Naive thymus-derived CD4-positive, alpha-beta T cell (primary cell): ENCODE data around the gene NCLN. TPM values are rescaled to one million over a fixed set of nuclear protein-coding genes. Genes with fewer than 3 reads are reported as not detected.

Experiments
- ATAC-seq: fragments of 150-1000 bp; cut with Tn5 transposase; 2 replicates; pipeline ENCODE4 v1.10.0; 2021; ENCODE audit warnings: mild to moderate bottlenecking, moderate library complexity
- CTCF ChIA-PET: fragments of 350-600 bp; sonication (Branson Sonifier 250); formaldehyde crosslinking; loops from one replicate; lab custom pipeline; 2021; ENCODE audit warnings: antibody characterized with exemption; lab: Charles Lee
- POLR2A ChIA-PET: fragments of 350-600 bp; sonication (Branson Sonifier 250); formaldehyde crosslinking; loops from one replicate; lab custom pipeline; 2021; ENCODE audit warnings: antibody characterized with exemption, inconsistent platforms; lab: Charles Lee
- DNase-seq, 9 donors: peaks; one replicate each; pipeline versions ENCODE4 v3.0.0 to v3.0.0-alpha.2; 2020 to 2022; ENCODE audit warnings: mixed read lengths in 1 of 9
- H3K27ac ChIP-seq: one replicate; pipeline ENCODE4 v1.7.0; 2013; ENCODE audit warnings: mild to moderate bottlenecking, low read depth, low read length, moderate library complexity
- H3K27me3 ChIP-seq, 2 donors: one replicate each; pipeline ENCODE4 v1.7.0; 2013; ENCODE audit warnings: low read length in 2 of 2, mild to moderate bottlenecking in 2 of 2, moderate library complexity in 2 of 2; ENCODE audit not compliant: control insufficient read depth in 2 of 2, insufficient read depth in 2 of 2
- H3K36me3 ChIP-seq, 3 experiments: 1 replicate in 2 of 3; 2 replicates in 1 of 3; pipeline ENCODE4 v1.7.0; 2013; ENCODE audit warnings: low read length in 3 of 3, mild to moderate bottlenecking in 3 of 3, moderate library complexity in 1 of 3; ENCODE audit not compliant: insufficient read depth in 3 of 3, control insufficient read depth in 2 of 3
- H3K4me1 ChIP-seq, 2 donors: one replicate each; pipeline ENCODE4 v1.7.0; 2013; ENCODE audit warnings: low read length in 2 of 2, mild to moderate bottlenecking in 2 of 2, moderate library complexity in 1 of 2; ENCODE audit not compliant: control insufficient read depth in 2 of 2, insufficient read depth in 2 of 2
- H3K4me3 ChIP-seq: 2 replicates; pipeline ENCODE4 v1.7.0; 2013; ENCODE audit warnings: mild to moderate bottlenecking, low read length
- H3K9me3 ChIP-seq, 3 experiments: 1 replicate in 2 of 3; 2 replicates in 1 of 3; pipeline ENCODE4 v1.7.0; 2013; ENCODE audit warnings: low read length in 3 of 3; ENCODE audit not compliant: control insufficient read depth in 2 of 3
- H3K27ac Mint-ChIP-seq, 9 donors: one replicate each; pipeline ENCODE4 v1.8.0; 2020 to 2022; ENCODE audit warnings: mixed read lengths in 9 of 9, mild to moderate bottlenecking in 8 of 9, moderate library complexity in 5 of 9, inconsistent platforms in 2 of 9
- H3K27me3 Mint-ChIP-seq, 5 donors: one replicate each; pipeline ENCODE4 v1.8.0; 2021 to 2022; ENCODE audit warnings: mixed read lengths in 5 of 5, mild to moderate bottlenecking in 1 of 5
- H3K36me3 Mint-ChIP-seq, 5 donors: one replicate each; pipeline ENCODE4 v1.8.0; 2020 to 2022; ENCODE audit warnings: mixed read lengths in 5 of 5, mild to moderate bottlenecking in 3 of 5, inconsistent platforms in 1 of 5
- H3K4me1 Mint-ChIP-seq, 7 donors: one replicate each; pipeline ENCODE4 v1.8.0; 2020 to 2022; ENCODE audit warnings: mixed read lengths in 7 of 7, mild to moderate bottlenecking in 3 of 7, inconsistent platforms in 1 of 7
- H3K4me3 Mint-ChIP-seq, 10 donors: one replicate each; pipeline ENCODE4 v1.8.0; 2020 to 2022; ENCODE audit warnings: mild to moderate bottlenecking in 10 of 10, mixed read lengths in 10 of 10, moderate library complexity in 6 of 10, inconsistent platforms in 2 of 10
- H3K9me3 Mint-ChIP-seq, 11 donors: one replicate each; pipeline ENCODE4 v1.8.0; 2020 to 2022; ENCODE audit warnings: mixed read lengths in 11 of 11, mild to moderate bottlenecking in 4 of 11, inconsistent platforms in 1 of 11, moderate library complexity in 1 of 11
- intact Hi-C, 2 donors: fragments of 100-400 bp; cut with micrococcal nuclease; formaldehyde crosslinking; loops; one replicate each; pipeline ENCODE4 v1.15.1; 2023
- polyA plus RNA-seq, 2 donors: library from polyadenylated mRNA; unstranded; fragments of 300-500 nt; fragmentation: Illumina TruSeq; gene quantifications; one replicate each; pipeline ENCODE4 v1.2.3, GENCODE V29; 2021
- total RNA-seq, 6 experiments: library from RNA in 5 of 6; stranded (reverse) in 5 of 6; gene quantifications; 1 replicate in 5 of 6; 2 replicates in 1 of 6; pipeline ENCODE4 v1.2.3 and lab custom pipeline; 2021 to 2026

Gene NCLN
- total and polyA plus RNA-seq, 7 experiments from 2014 or later = 19.9 to 64.7 (median 51.7) TPM

DNA sequence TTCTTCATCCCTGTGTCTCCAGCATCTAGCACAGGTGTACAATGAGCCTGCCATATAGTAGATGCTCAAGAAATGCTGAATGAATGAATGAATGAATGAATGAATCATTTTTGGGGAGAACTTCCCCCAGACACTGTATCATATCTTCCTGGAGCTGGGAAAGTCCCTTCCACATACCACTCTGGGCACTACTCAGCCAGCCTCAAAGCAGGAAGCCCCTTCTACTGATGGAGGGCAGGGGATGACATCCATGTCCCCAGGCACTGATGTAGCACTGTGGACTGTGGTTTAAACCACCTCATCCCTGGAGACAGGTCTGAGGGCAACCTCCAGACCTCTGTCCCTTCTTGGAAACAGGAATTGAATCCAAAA lies 45.1 kb upstream of the NCLN start:
- peaks cover 0 to 8% of the 10 kb centered on the region in 2 donors for H3K4me1 ChIP-seq

DNA sequence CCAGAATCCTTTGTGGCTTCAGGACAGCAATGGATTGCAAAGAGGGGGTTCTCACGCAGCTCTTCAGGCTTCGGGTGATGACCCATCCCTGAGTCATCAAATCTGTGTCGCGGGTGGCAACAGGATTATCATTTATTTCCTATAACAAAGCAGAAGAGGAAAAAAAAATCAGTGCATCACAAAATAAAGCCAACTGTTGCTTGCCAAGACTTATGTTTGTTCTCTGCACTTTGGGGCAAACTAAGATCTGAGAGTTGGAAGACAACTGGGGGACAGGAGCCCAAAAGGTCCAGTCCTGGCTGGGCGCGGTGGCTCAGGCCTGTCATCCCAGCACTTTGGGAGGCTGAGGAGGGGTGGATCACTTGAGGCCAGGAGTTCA lies 43.4 kb upstream of the NCLN start:
- Mint-ChIP-seq H3K27ac (peak overlapping the region in 4 of 9 donors; percentile 19 to 81 (median 58)), H3K36me3 (peaks cover 0 to 31% (median 0%) of the 10 kb centered on the region in 5 donors), H3K9me3 (peaks cover 0 to 8% (median 5%) of the 10 kb centered on the region in 11 donors), H3K27me3 (peaks cover 0 to 5% (median 0%) of the 10 kb centered on the region in 5 donors), H3K4me3 (peak overlapping the region in 1 of 10 donors; percentile 55), H3K4me1 (peaks cover 0 to 50% (median 6%) of the 10 kb centered on the region in 7 donors)
- H3K9me3 ChIP-seq = no peaks in the 10 kb centered on the region
- no peaks in the 10 kb centered on the region for H3K4me1 ChIP-seq
- H3K36me3 ChIP-seq = no peaks in the 10 kb centered on the region
- intact Hi-C loops = no loop called here
- peak in 1 of 9 donors; percentile 49 for DNase-seq
- ChIA-PET POLR2A (interaction anchor here (0.6 kb wide), 1 partner anchor 907 kb away, joined by 3 read pairs; no protein-coding TSS in a partner anchor), CTCF (interaction anchor here (0.6 to 3.3 kb wide), 2 partner anchors 13 to 103 kb away, joined by 3 to 10 read pairs; no protein-coding TSS in a partner anchor)
- H3K4me3 ChIP-seq = no peak overlapping the region
- H3K27ac ChIP-seq = no peak overlapping the region
- peak; percentile 64 for ATAC-seq
- no peaks in the 10 kb centered on the region for H3K27me3 ChIP-seq

More for the DNA sequence above, 45.1 kb upstream of the NCLN start:
- CTCF ChIA-PET = interaction anchor here (0.8 to 3.3 kb wide), 3 partner anchors 11 to 37 kb away, joined by 4 to 10 read pairs (median 5); no protein-coding TSS in a partner anchor
- Mint-ChIP-seq H3K4me3 (peak overlapping the region in 1 of 10 donors; percentile 70), H3K4me1 (peaks cover 4 to 44% (median 6%) of the 10 kb centered on the region in 7 donors), H3K27ac (peak overlapping the region in 1 of 9 donors; percentile 68), H3K27me3 (peaks cover 0 to 11% (median 0%) of the 10 kb centered on the region in 5 donors), H3K9me3 (peaks cover 0 to 8% (median 5%) of the 10 kb centered on the region in 11 donors), H3K36me3 (peaks cover 0 to 31% (median 0%) of the 10 kb centered on the region in 5 donors)
- Histone ChIP-seq H3K36me3 (no peaks in the 10 kb centered on the region), H3K27me3 (peaks cover 0 to 6% of the 10 kb centered on the region in 2 donors), H3K4me3 (no peak overlapping the region), H3K9me3 (no peaks in the 10 kb centered on the region), H3K27ac (no peak overlapping the region)
- no peak for DNase-seq
- no peak for ATAC-seq
- intact Hi-C loops = no loop called here
- POLR2A ChIA-PET = interaction anchor here (1.1 kb wide), 1 partner anchor 15 kb away, joined by 3 read pairs; no protein-coding TSS in a partner anchor

DNA sequence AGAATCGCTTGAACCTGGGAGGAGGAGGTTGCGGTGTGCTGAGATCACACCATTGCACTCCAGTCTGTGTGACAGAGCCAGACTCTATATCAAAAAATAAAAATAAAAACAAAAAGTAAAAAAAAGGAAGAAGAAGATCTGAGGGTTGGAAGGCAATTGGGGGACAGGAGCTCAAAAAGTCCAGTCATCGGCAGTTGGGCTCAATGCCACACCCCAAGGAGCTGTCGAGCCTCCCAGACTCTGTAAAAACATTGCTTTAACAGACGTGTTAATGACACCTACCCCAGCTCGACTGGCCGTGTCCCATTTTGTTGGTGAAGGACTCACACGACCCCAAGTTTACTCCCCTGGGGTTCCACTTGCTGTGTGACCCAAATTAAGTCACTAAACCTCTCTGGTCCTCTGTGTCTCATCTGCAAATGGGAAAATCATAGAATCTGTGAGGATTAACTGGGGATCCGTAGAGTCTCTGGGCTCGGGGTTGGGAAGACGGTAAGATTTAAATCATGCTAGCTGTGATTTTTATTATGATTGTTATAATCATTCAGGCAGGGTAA lies 42.9 kb upstream of the NCLN start:
- H3K27ac Mint-ChIP-seq = peak overlapping the region in 1 of 9 donors; percentile 81
- no peak overlapping the region for H3K27ac ChIP-seq
- peaks cover 0 to 26% (median 0%) of the 10 kb centered on the region in 5 donors for H3K36me3 Mint-ChIP-seq
- peaks cover 0 to 46% (median 6%) of the 10 kb centered on the region in 7 donors for H3K4me1 Mint-ChIP-seq
- H3K9me3 Mint-ChIP-seq = peaks cover 0 to 8% (median 5%) of the 10 kb centered on the region in 11 donors
- DNase-seq = no peak
- peaks cover 0 to 5% (median 0%) of the 10 kb centered on the region in 5 donors for H3K27me3 Mint-ChIP-seq
- H3K27me3 ChIP-seq = no peaks in the 10 kb centered on the region
- H3K4me3 Mint-ChIP-seq = peak overlapping the region in 1 of 10 donors; percentile 55
- intact Hi-C loops = no loop called here
- no peak for ATAC-seq
- H3K9me3 ChIP-seq = no peaks in the 10 kb centered on the region
- ChIA-PET POLR2A (no interaction called here), CTCF (interaction anchor here (0.6 kb wide), 1 partner anchor 106 kb away, joined by 3 read pairs; no protein-coding TSS in a partner anchor)
- no peaks in the 10 kb centered on the region for H3K36me3 ChIP-seq
- no peak overlapping the region for H3K4me3 ChIP-seq
- H3K4me1 ChIP-seq = no peaks in the 10 kb centered on the region

DNA sequence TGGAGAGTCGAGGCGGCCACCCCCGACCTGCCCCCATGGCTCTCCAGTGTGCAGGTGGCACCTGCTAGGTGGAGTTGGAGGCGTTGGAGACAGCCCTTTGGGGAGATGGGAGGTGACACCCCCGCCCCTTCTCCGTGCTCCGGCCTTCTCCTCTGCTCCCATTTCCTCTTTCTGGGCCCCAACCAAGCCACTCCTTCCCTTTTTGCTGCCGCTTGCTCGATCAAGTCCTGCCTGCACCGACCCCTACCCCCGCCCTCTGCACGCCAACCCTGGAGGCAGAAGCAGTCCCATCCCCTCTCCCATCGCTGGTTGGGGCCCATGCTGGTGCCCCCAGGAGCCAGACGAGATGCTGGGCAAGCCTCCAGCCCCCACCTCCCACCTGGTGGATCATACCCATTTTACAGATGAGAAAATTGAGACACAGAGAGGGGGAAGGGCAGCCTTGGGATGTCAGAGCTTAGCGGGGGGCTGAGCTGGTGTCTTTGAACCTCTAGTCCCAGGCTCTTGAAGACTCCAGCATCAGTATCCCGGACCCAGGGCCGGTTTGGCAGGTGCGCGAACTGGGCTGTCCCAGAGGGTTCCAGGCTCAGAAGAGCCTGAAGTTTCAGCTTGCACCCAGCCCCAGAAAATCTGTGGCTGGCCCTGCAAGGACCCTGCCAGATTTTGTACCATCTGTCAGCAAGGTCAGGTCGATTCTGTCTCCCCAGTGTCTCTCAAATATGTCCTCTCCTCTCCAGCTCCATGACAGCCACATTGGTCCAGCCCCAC lies 39.6 kb upstream of the NCLN start:
- H3K4me3 ChIP-seq = no peak overlapping the region
- no peaks in the 10 kb centered on the region for H3K36me3 ChIP-seq
- CTCF ChIA-PET = interaction anchor here (0.7 to 2.4 kb wide), 6 partner anchors 16 to 42 kb away, joined by 3 to 17 read pairs (median 6); no protein-coding TSS in a partner anchor
- no peaks in the 10 kb centered on the region for H3K4me1 ChIP-seq
- H3K4me1 Mint-ChIP-seq = peaks cover 0 to 45% (median 0%) of the 10 kb centered on the region in 7 donors
- no peaks in the 10 kb centered on the region for H3K9me3 ChIP-seq
- intact Hi-C loops = loop anchor here (1.0 kb wide), 3 partner anchors 9 to 32 kb away; partner anchors contain the start of gene S1PR4 (in 1 of the 2)
- POLR2A ChIA-PET = interaction anchor here (0.6 to 0.7 kb wide), 2 partner anchors 34 to 67 kb away, joined by 3 to 6 read pairs; no protein-coding TSS in a partner anchor
- H3K27me3 Mint-ChIP-seq = no peaks in the 10 kb centered on the region
- peak overlapping the region in 1 of 10 donors; percentile 56 for H3K4me3 Mint-ChIP-seq
- no peak for ATAC-seq
- no peaks in the 10 kb centered on the region for H3K27me3 ChIP-seq
- H3K9me3 Mint-ChIP-seq = no peaks in the 10 kb centered on the region
- peaks cover 0 to 34% (median 0%) of the 10 kb centered on the region in 5 donors for H3K36me3 Mint-ChIP-seq
- H3K27ac ChIP-seq = no peak overlapping the region
- peak overlapping the region in 3 of 9 donors; percentile 21 to 78 (median 65) for H3K27ac Mint-ChIP-seq
- DNase-seq = no peak

DNA sequence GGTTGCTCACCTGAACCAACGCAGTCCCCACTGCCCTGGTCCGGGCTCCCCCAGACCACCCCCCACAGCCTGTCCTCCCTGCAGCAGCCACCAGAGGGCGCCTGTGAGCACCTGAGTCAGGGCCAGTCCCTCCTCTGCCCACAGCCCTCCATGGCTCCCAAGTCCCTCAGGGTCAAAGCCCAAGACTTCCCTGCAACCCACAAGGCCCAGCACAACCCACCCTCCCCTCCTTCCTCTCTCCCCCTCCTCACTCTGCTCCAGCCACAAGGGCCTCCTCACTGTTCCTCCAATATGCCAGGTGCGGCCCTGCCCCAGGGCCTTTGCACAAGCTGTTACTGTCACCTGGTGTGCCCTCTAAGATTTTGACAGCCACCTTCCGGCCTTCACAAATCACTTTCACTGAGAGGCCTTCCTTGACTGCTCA lies 39.0 kb upstream of the NCLN start:
- POLR2A ChIA-PET = interaction anchor here (0.6 to 0.7 kb wide), 2 partner anchors 33 to 67 kb away, joined by 3 to 6 read pairs; no protein-coding TSS in a partner anchor
- Mint-ChIP-seq H3K27me3 (no peaks in the 10 kb centered on the region), H3K4me3 (peak overlapping the region in 1 of 10 donors; percentile 56), H3K9me3 (no peaks in the 10 kb centered on the region), H3K27ac (peak overlapping the region in 4 of 9 donors; percentile 21 to 78 (median 56)), H3K36me3 (peaks cover 0 to 34% (median 0%) of the 10 kb centered on the region in 5 donors), H3K4me1 (peaks cover 0 to 41% (median 0%) of the 10 kb centered on the region in 7 donors)
- no peak overlapping the region for H3K4me3 ChIP-seq
- ATAC-seq = peak; percentile 63
- intact Hi-C loops = loop anchor here (1.0 kb wide), 3 partner anchors 9 to 32 kb away; partner anchors contain the start of gene S1PR4 (in 1 of the 2)
- peak; percentile 32 to 81 (median 59) for DNase-seq
- H3K27ac ChIP-seq = no peak overlapping the region
- no peaks in the 10 kb centered on the region for H3K4me1 ChIP-seq
- H3K36me3 ChIP-seq = no peaks in the 10 kb centered on the region
- no peaks in the 10 kb centered on the region for H3K27me3 ChIP-seq
- no peaks in the 10 kb centered on the region for H3K9me3 ChIP-seq
- CTCF ChIA-PET = interaction anchor here (0.5 to 2.4 kb wide), 9 partner anchors 15 to 104 kb away, joined by 3 to 17 read pairs (median 4); no protein-coding TSS in a partner anchor

DNA sequence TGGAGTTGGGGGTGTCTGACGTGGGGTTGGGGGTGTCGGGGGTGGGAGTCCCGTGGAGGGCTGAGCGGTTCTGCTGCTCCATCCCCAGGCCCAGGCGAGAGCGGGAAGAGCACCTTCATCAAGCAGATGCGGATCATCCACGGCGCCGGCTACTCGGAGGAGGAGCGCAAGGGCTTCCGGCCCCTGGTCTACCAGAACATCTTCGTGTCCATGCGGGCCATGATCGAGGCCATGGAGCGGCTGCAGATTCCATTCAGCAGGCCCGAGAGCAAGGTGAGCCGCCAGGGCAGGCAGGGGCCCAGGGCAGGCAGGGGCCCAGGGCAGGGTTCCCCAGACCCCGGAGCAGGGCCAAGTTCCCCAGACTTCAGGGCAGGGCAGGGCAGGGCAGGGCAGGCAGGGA lies 37.2 kb upstream of the NCLN start:
- Mint-ChIP-seq H3K4me3 (no peak overlapping the region), H3K36me3 (peaks cover 0 to 31% (median 0%) of the 10 kb centered on the region in 5 donors), H3K4me1 (peaks cover 0 to 27% (median 0%) of the 10 kb centered on the region in 7 donors), H3K27ac (no peak overlapping the region), H3K27me3 (no peaks in the 10 kb centered on the region), H3K9me3 (no peaks in the 10 kb centered on the region)
- Histone ChIP-seq H3K4me3 (no peak overlapping the region), H3K27ac (no peak overlapping the region), H3K27me3 (no peaks in the 10 kb centered on the region), H3K9me3 (peaks cover 0 to 1% (median 0%) of the 10 kb centered on the region in 3 experiments), H3K36me3 (no peaks in the 10 kb centered on the region), H3K4me1 (no peaks in the 10 kb centered on the region)
- ChIA-PET CTCF (no interaction called here), POLR2A (no interaction called here)
- DNase-seq (no peak), ATAC-seq (no peak)
- intact Hi-C loops = no loop called here
